H1 (cell line): ENCODE measurements around the gene SERGEF. TPM values are rescaled to one million over a fixed set of nuclear protein-coding genes. Genes with fewer than 3 reads are reported as not detected.

Experiments
- BRCA1 ChIP-seq: IDR thresholded peaks from 2 replicates; pipeline ENCODE4 v1.6.1; 2012; ENCODE audit warnings: low read depth, low read length, improper control_type of control experiment
- CHD1 ChIP-seq: IDR thresholded peaks from 2 replicates; pipeline ENCODE4 v1.6.1; 2012; ENCODE audit warnings: low read depth, low read length, improper control_type of control experiment
- CTBP2 ChIP-seq: IDR thresholded peaks from 2 replicates; pipeline ENCODE4 v1.7.0; 2011; ENCODE audit warnings: borderline replicate concordance, mild to moderate bottlenecking, moderate library complexity, mixed read lengths, low read length; ENCODE audit not compliant: insufficient read depth, insufficient read length
- JUND ChIP-seq: IDR thresholded peaks from 2 replicates; pipeline ENCODE4 v1.6.1; 2011; ENCODE audit warnings: mild to moderate bottlenecking, improper control_type of control experiment, low read length
- PHF8 ChIP-seq: fragments of 200-600 bp; sonication (generic); conservative IDR thresholded peaks from 2 replicates; pipeline ENCODE4 v1.7.1; 2012; ENCODE audit warnings: low read depth, mild to moderate bottlenecking, inconsistent platforms, low read length, moderate library complexity
- RBBP5 ChIP-seq: IDR thresholded peaks from 2 replicates; pipeline ENCODE4 v1.7.1; 2012; ENCODE audit warnings: low read depth, mild to moderate bottlenecking, inconsistent platforms, low read length, moderate library complexity, borderline replicate concordance
- SP1 ChIP-seq: IDR thresholded peaks from 2 replicates; pipeline ENCODE4 v1.6.1; 2011; ENCODE audit warnings: low read depth, low read length
- polyA plus RNA-seq, 7 experiments: library from polyadenylated mRNA; depleted of rRNA in 3 of 7; stranded (reverse) in 5 of 7; unstranded in 2 of 7; fragments of >200 nt in 5 of 7; fragments of 200-250 nt in 2 of 7; gene quantifications; 1 replicate in 5 of 7; 2 replicates in 1 of 7; 4 replicates in 1 of 7; pipeline versions ENCODE4 v1.2.1 to v1.2.3, GENCODE V29; 2011 to 2013; ENCODE audit warnings: missing spikeins in 2 of 7, mixed read lengths in 2 of 7
- total RNA-seq: library from RNA; stranded (reverse); fragmentation: NEBNext Ultra II Directional; extraction: Animal tissue kit (Norgen Biotek cat#: 25700); gene quantifications from 2 replicates; pipeline ENCODE4 v1.2.1, GENCODE V29; 2021
- TF ChIP-seq, protein P1 (sequence below): IDR thresholded peaks from 2 replicates; pipeline ENCODE4 v1.6.1; 2011; ENCODE audit warnings: low read depth, mild to moderate bottlenecking, low read length; ENCODE audit not compliant: insufficient read depth

SERGEF gene
- total and polyA plus RNA-seq, 2 of the 8 experiments (the other 6 are each of a cell fraction or from before 2014, with no cell fraction given): 16.6 to 28.8 TPM

DNA sequence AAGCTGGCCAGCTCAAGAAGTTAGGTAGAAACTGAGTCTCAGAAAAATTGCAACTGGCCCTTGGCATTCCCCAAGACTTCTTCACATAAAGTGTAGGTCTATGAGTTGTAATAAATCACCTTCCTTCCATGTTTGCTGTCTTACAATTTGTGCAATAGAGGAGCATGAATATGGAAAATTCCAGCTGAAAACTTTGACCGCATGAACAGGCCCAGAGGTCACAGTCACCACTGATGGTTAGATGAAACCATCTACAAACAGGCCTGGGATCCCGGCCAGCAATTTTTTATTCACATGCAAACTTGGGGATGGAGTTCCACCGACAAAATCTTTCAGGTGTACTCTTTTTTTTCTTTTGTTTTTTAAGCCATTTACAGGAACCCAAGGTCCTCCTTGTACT lies 88.1 kb downstream of the SERGEF start (continued):
- no peak for TF ChIP-seq BRCA1
- TF ChIP-seq PHF8: no peak
- no peak for TF ChIP-seq CHD1
- TF ChIP-seq RBBP5: no peak
- no peak for TF ChIP-seq JUND
- TF ChIP-seq SP1: no peak
- TF ChIP-seq, protein P1, sequence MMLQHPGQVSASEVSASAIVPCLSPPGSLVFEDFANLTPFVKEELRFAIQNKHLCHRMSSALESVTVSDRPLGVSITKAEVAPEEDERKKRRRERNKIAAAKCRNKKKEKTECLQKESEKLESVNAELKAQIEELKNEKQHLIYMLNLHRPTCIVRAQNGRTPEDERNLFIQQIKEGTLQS: no peak
- no peak for TF ChIP-seq CTBP2
